DMS79 (cell line): ENCODE data around the gene ZNF44.

Experiments used
- DNase-seq: peaks from one replicate; lab custom pipeline; 2025; lab: John Stamatoyannopoulos, UW

ZNF44 gene

DNA sequence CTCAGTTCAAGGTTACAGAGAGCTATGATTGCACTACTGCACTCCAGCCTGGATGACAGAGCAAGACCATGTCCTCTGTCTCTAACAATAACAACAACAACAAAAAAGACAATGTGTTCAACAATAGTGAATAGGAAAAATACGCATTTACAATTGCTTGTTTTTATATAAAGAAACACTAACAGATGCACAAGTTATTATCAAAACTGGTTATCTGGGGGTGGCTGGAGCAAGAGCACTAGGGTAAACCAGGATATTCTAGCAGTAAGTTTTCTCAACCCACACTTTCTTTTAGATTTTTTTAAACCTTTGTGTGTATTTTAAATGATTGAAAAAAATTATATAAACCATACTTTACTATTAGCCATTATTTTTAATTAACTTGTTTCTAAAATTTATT, 33.1 kb downstream of the ZNF44 start:
- no peak for DNase-seq

DNA sequence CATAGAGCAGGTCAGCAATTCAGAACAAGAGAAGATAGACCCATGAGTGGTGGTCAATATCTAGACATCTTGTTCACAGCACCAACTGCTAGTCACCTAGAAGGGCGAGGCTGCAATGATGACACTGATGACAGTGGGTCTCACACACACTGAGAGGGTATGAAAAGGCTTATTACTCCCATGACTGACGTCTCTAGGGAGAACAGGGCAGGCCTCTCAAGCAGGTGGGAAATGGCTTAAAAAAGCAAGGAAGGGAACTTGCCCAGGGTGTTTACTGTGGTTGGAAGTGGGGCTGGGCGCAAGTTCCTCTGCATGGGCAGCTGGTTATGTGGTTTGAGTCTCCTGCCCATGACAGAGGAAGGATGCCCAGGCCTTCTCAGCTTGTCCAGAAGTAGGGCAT, 33.8 kb downstream of the ZNF44 start:
- no peak for DNase-seq

- DNase-seq = no peak
These were observed 34.4 kb downstream of the ZNF44 start for GRCh38 chr19:12260236-12260635.

DNA sequence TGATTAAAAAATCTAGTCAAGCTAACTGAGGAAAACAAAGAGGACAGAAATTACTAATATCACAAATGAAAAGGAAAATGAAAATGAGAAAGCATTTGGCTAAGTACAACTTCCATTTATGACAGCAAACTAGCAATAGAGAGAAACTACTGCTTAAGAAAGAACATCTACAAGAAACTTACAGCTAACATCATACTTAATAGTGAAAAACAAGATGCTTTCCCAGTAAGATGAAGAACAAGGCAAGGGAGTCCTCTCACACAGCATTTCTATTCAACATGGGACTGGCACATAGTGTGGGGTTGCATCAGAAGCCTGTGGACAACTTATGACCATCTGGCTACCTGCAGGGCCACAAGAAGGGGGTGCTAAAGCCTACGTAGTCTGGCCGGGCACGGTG, 39.3 kb downstream of the ZNF44 start:
- no peak for DNase-seq

- DNase-seq = no peak
These were observed 47.0 kb downstream of the ZNF44 start for GRCh38 chr19:12247644-12248222.

- DNase-seq = no peak
These were observed 50.3 kb downstream of the ZNF44 start for GRCh38 chr19:12244370-12244769.

- no peak for DNase-seq
These were observed 57.4 kb downstream of the ZNF44 start for GRCh38 chr19:12237143-12237839.

- DNase-seq = no peak
These were observed 61.7 kb downstream of the ZNF44 start for GRCh38 chr19:12232961-12233360.

DNA sequence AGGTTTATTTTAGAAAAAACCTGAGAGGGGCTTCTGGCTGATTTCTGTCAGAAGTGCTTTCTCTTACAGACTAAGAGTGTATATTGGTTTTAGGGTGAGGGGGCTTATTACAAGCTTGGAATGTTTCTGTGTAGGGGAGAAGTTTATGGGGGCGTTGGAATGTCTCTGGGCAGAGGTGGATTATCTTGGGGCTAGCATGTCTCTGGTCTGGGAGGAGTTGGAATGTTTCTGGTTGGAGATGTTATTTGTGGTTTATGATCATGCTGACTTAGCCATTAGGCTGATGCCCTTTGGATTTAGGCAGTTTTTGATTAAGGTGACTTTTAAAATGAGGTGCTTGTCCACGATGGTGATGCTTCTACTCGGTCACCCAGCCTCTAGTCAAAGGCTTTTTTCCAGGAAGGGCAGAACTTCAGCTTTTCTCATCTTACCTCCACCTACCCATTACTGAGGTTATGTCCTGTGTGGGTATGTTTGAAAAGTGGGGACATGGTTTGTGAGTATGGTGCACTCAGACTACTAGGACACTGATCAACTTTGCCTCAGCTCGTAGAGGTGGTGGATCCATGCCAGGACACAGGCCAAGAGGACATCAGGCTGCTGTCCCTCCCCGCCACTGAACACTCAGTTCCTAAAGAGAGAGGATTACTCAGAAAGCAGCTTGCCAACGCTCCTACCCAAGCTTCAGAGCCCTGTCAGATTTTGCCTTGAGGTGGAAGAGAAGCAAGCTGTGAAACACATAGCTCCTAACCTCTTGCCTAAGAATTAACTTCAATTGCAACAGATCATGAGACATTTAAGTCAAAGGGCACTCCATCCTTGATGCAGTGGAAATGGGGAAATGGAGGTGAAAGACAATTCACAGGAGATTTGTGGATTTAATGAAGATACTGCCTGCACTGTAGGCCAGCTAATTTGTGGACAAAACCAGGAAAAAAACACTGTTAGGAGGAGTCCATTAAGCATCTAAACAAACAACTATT, 63.6 kb downstream of the ZNF44 start:
- DNase-seq = no peak

DNA sequence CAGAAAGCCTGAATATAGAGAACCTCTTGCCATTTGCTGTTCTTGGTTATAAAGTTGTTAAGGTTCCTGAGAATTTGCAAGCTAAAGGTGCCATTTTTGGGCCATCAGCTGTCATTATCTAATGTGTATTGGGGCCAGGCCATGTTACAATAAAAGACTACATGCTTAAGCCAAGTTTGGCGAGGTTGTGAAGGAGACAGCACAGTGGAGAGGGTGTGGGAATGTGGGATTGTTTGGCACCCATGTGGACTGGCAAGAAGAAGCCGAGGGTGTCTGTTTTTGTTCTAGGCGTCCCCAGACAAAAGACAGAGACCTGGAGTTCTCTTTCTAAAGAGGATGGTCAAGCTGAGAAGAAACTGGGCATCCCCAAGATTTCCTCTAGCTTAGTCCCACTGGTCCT, 64.7 kb downstream of the ZNF44 start:
- DNase-seq = no peak

DNA sequence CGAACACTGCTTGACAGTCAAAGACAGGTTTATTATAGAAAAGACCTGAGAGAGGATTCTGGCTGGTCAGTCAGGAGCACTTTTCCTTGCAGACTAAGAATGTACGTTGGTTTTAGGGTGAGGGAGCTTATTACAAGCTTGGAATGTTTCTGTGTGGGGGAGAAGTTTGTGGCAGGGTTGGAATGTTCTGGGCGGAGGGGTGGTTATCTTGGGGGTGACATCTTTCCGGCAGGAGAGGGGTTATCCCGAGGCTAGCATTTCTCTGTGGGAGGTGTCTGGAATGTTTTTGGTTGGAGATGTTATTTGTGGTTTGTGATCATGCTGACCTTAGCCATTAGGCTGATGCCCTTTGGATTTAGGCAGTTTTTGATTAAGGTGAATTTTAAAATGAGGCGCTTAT, 70.0 kb downstream of the ZNF44 start:
- DNase-seq = no peak

GRCh38 chr19:12222980-12223630, 71.6 kb downstream of the ZNF44 start:
- no peak for DNase-seq
